Measurements from ENCODE around the gene ZNF470.

Gene ZNF470

DNA sequence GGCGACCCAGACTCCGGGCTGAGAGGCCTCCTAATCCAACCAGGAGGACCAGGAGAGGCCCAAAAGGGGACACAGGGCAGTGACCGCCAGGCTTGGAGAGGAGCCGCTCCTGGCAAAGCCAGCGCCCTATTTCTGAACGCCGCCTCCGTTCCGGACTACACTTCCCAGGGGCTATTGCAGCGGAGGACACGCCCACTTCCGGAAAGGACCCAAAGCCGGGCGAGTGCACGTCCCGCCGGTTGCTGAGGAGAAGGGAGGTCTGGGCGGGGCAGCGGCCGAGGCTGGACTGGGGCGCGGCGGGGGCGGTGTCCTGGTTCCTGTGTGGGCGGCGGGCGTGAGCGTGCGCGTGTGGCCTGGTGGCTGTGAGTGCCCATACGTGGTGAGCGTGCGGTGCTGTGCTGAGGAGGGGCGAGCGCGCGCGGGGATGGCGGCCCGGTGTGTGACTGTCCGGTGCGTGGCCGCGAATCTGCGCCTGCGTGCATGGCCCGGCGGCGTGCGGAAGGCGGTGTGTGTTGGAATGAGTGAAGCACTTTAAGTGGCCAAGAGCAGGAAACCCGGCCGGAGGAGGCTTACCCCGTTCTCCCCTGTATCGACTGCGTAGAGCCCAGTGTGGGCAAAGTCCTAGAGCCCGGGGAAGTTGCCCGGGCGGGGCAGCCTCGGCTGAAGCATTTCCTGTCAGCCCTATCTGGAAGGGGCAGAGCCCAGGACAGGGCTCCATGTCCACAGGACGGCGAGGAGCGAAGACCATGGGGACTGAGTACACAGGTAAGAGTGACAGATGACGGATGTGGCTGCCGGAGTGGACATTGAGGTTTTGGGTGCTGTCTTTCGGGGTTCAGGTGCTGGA is at the start of gene ZNF470:
TSS of gene ZNF470 (plus strand) at position 195 of the 847 bp plus-strand sequence. CDS start 2,844 bp downstream, outside the sequence.
- DNase-seq (ENCODE audit: low read depth in 3 of 3, low spot score in 1 of 3) = peak; percentile 64 to 73 (median 70)

DNA sequence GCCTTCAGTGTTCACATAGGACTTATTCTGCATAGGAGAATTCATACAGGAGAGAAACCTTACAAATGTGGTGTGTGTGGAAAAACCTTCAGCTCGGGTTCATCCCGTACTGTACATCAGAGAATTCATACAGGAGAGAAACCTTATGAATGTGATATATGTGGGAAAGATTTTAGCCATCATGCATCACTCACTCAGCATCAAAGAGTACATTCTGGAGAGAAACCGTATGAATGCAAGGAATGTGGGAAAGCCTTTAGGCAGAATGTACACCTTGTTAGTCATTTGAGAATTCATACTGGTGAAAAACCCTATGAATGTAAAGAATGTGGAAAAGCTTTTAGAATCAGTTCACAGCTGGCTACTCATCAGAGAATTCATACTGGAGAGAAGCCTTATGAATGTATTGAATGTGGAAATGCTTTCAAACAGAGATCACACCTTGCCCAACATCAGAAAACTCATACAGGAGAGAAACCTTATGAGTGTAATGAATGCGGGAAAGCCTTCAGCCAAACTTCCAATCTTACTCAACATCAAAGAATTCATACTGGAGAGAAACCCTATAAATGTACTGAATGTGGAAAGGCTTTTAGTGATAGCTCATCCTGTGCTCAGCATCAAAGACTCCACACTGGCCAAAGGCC is 41.9 kb upstream of the ZNF470 start:
- no peak for DNase-seq (ENCODE audit: low read depth in 3 of 3, low spot score in 1 of 3)

DNA sequence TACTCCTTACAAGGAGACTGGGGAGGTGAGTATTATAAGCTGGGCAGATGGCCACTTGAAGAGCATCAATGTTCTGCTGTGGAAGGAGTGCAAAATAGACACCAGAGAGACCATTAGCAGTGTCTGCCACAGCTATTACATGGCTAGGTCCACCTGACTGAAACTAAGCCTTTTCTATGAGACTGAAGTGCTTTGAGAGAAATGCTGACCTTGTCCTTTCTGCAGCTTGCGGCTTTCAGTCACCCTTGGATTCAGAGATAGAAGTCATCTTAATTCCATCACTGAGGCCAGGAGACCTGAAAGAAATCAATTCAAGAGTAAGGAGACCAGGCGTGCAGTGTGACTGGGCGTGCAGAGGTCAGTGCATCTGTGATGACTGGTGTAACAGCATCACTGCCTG is 29.8 kb upstream of the ZNF470 start:
- no peak for DNase-seq (ENCODE audit: low read depth in 3 of 3, low spot score in 1 of 3)

DNA sequence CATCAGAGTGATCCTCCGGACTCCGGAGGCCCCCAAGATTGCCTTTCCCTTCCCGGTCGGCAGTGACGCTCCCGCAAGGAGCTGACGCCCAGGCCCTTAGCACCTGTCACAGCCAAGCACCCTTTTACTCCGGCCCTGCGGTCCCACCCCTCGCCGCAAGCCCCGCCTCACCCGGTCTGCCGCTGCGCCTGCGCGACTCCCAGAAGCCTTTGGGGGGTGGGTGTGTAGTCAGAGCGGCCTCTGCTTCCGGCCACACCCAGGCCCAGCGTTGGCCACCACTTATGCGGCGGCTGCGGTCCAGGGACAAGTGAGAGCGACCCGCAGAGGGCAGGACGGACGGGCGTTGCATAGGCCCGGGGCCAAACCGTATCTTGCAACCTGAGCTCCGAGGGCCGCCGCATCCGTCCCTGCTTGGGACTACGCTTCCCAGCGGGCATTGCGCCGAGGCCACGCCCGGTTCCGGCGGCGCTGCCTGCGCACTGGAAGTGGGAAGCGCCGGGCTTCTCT is 29.0 kb upstream of the ZNF470 start:
- DNase-seq (ENCODE audit: low read depth in 3 of 3, low spot score in 1 of 3) = peak; percentile 74 to 83 (median 77)

DNA sequence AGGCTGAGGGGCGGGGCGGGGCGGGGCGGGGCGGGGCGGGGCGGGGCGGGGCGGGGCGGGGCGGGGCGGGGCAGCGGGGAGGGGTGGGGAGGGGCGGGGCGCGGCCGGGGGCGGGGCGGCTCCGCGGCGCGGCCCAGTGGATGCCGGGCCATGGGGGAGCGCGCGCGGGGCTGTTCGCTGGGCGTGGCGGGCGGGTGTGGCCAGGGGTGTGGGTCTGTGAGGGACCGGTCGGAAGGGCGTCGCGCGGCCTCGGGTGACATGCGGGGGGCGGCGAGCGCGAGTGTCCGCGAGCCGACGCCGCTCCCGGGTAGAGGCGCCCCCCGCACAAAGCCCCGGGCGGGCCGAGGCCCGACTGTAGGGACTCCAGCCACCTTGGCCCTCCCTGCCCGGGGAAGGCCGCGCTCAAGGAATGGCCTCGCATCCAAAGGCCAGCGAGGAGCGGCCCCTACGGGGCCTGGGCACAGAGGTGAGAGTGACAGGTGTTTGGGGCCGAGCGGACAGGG is 28.5 kb upstream of the ZNF470 start, which contains the start of gene ZFP28:
TSS of gene ZFP28 (plus strand) at position 188 of the 503 bp plus-strand sequence. CDS start at position 259, 71 bp downstream.
- DNase-seq (ENCODE audit: low read depth in 3 of 3, low spot score in 1 of 3) = no peak

DNA sequence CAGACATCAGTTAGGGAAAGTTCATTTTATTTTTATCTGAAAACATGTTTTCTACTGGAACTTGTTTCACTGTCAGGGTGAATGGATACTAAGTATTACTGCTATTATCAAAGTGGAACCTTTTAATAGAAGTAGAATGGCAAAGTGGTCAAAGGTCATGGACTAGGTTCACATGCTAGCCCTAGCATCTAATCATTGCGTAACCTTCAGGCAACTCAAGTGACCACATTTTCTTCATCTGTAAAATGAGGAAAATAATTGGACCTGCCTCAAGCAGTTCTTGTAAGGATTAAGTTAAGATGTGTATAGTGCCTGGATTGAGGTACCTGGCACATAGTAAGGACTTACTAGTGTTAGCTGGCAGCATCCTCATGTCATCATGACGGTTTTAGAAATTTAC is 23.5 kb upstream of the ZNF470 start:
- DNase-seq (ENCODE audit: low read depth in 3 of 3, low spot score in 1 of 3) = no peak

DNA sequence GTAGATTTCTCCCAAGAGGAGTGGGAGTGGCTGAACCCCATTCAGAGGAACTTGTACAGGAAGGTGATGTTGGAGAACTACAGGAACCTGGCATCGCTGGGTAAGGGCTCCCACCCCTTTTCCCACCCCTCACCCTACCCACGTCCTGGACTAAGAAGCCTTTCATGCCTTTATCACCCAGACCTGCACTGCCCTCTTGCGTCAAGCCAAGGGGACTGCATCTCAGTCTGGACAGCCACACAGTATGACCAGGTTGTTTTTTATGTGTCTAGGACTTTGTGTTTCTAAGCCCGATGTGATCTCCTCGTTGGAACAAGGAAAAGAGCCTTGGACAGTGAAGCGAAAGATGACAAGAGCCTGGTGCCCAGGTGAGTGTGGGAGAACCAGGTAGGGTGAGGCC is 19.7 kb upstream of the ZNF470 start:
- DNase-seq (ENCODE audit: low read depth in 3 of 3, low spot score in 1 of 3) = no peak

DNA sequence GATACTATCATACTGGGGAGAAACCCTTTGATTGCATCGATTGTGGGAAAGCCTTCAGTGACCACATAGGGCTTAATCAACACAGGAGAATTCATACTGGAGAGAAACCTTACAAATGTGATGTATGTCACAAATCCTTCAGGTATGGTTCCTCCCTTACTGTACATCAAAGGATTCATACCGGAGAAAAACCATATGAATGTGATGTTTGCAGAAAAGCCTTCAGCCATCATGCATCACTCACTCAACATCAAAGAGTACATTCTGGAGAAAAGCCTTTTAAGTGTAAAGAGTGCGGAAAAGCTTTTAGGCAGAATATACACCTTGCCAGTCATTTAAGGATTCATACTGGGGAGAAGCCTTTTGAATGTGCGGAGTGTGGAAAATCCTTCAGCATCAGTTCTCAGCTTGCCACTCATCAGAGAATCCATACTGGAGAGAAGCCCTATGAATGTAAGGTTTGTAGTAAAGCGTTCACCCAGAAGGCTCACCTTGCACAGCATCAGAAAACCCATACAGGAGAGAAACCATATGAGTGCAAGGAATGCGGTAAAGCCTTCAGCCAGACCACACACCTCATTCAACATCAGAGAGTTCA is 12.9 kb upstream of the ZNF470 start:
- no peak for DNase-seq (ENCODE audit: low read depth in 3 of 3, low spot score in 1 of 3)

DNA sequence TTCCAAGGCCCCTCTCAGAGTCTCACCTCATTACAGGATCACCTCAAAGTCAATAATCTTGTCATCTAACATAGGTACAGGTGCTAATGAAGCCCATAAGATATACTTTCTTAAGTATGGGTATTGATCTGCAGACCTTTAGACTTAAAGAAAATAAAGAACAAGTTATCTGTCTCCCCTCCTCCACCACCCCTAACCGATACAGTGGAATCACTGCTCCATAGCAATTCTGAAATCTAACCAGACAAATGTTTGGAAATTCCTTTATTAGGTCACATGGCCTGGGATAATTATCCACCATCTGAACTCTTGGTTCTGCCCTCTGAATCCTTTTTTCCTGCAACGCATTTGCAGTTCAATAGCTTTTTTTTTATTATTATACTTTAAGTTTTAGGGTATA is 4.5 kb upstream of the ZNF470 start:
- DNase-seq (ENCODE audit: low read depth in 3 of 3, low spot score in 1 of 3) = no peak

DNA sequence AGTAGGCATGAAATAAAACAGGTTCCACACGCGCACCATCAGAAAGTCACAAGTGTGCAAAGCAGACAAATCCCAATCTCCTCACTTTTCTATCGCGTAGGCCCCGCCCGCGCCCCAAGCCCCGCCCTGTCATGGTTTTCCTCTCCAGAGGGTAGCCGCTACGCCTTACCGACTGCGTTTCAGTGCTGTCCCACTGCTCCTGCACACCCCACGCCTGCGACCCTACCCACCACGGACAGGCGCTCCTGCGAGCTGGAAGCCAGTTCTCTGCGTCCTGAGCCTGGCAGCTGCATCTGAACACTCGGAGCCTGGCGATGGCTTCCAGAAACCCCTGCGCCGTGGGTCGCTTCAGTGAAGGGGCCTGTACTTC is 379 bp upstream of the ZNF470 start:
- DNase-seq (ENCODE audit: low read depth in 3 of 3, low spot score in 1 of 3) = peak in 1 of 3 donors; percentile 24

DNA sequence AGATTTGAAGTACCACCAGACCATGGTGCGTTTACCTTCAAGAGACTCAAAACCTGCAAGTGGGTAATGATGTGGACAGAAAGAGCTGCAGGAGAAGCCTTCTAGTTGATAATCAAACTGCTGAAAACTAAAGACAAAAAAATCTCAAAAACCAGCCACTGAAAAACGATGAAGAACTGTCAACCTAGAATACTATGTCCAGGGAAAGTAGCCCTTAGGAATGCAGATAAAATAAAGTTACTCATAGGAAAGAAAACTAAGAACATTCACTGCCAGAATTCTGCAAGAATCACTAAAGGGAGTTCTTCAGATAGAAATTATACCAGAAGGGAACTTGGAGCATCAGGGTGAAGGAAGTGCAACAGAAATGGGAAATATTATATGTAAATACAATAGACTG is 5.3 kb downstream of the ZNF470 start:
- no peak for DNase-seq (ENCODE audit: low read depth in 3 of 3, low spot score in 1 of 3)

DNA sequence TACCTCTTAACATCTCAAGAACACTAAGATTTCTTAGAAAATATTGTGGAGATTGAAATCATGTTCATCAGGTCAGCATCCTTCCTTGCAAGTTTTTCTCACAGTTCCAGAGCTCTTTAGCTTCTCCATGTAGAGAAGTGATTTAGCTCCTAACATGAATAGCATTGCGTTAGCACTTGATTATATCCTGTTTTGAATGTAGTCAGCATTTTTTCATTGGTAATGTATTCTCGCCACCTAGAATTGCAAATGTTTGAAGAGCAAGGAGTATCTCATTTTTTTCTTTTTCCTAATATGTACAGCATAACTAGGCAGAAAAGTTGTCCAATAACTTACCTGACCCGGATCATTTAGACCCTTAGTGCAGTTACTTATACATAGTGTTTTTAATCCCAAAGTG is 6.6 kb downstream of the ZNF470 start:
- no peak for DNase-seq (ENCODE audit: low read depth in 3 of 3, low spot score in 1 of 3)

DNA sequence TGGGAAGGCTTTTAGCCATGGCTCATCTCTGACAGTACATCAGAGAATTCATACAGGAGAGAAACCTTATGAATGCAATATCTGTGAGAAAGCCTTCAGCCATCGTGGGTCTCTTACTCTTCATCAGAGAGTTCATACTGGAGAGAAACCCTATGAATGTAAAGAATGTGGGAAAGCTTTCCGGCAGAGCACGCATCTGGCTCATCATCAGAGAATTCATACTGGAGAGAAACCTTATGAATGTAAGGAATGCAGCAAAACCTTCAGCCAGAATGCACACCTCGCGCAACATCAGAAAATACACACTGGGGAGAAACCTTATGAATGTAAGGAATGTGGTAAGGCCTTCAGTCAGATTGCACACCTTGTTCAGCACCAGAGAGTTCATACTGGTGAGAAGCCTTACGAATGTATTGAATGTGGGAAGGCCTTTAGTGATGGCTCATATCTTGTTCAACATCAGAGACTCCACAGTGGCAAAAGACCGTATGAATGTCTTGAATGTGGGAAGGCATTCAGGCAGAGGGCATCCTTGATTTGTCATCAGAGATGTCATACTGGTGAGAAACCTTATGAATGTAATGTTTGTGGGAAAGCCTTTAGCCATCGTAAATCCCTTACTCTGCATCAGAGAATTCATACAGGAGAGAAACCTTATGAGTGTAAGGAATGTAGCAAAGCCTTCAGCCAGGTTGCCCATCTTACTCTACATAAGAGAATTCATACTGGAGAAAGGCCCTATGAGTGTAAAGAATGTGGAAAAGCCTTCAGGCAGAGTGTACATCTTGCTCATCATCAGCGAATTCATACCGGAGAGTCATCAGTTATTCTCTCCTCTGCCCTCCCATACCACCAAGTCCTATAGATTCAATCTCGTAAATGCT is 10.7 kb downstream of the ZNF470 start:
- DNase-seq (ENCODE audit: low read depth in 3 of 3, low spot score in 1 of 3) = no peak

DNA sequence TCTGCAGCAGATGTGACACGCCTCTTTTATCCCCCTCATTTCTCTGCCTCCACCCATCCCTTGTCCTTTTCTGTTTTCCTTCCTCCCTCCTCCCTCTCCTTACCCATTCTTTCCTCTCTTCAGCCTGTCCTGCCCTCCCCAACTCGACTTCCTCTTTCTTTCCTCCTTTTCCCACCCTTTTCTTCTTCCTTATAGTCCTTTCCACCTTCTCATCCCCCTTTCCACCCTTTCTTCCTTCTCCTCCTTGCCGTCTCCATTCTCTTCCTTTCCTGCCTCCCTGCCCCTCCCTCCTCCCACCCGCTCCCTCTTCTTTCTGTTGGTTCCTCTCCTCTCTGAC is 27.1 kb downstream of the ZNF470 start:
- DNase-seq (ENCODE audit: low read depth in 3 of 3, low spot score in 1 of 3) = no peak

DNA sequence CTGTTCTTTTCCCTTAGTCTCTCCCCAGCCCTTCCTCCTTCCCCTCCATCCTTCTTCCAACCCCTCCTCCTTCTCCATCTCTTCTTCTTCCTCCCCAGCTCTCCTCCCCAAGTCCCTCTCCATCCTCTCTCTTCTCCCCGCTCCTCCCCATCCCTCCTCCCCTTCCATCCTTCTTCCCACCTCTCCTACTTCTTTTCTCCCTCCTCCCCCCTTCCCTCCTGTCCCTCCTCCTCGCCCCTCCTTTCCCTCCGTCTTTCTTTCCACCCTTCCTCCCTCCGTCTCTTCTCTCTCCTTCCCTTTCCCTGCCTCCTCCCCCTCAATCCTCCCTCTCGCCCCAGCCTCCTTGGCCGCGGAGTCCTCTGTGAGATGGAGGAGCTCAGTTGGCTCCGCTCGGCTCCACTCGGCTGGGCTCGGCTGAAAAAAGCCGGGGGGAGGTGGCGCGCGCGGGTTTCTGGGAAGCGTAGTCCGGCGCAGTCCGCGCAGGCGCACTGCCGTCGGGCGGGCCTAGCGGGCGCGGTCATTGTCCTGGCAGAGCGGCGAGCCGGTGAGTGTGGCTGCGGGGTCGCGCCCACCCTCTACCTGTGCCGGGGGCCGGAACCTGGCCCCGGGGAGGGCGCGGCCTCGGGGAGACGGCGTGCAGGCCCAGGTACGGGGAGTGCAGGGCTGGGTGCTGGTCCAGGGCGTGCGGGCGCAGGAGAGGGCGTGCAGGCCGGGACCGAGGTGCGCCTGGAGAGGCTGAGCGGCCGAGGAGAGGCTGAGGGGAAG is 27.7 kb downstream of the ZNF470 start, which contains the start of gene ZNF71:
TSS of gene ZNF71 (plus strand) at position 520 of the 765 bp plus-strand sequence. CDS start 6,257 bp downstream, outside the sequence.
- peak; percentile 54 to 78 (median 67) for DNase-seq (ENCODE audit: low read depth in 3 of 3, low spot score in 1 of 3)

DNA sequence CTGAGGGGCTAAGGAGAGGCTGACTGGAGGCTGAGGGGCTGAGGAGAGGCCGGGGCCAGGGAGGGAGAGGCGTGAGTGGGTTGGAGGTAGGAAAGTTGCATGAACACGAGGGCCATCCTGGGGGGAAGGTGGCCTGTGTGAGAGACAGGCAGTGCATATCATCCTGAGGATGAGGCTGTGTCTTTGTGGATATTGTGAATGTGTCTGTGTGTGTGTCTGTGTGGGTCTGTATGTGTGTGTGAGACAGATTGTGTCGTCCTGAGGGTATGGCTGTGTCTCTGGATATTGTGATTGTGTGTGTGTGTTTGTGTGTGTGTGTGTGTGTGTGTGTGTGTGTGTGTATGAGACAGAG is 28.3 kb downstream of the ZNF470 start:
- no peak for DNase-seq (ENCODE audit: low read depth in 3 of 3, low spot score in 1 of 3)

DNA sequence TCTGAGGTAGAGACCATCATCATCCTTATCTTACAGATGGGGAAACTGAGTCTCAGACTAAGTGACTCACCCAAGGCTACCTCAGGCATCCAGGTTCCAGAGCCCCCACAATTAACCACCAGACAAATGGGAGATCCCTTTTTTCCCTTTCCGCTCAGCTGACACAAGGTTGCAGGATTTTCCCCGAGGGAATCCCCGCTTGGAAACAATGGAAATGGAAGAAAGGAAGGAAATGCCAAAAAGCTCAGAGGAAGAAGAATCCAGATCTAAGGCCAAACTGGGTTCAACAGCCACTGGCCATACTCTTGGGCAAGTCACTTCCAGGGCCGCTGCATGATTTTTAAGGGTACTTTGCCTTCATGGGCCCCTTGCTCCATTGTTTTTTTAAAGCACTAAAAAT is 29.4 kb downstream of the ZNF470 start:
- no peak for DNase-seq (ENCODE audit: low read depth in 3 of 3, low spot score in 1 of 3)

DNA sequence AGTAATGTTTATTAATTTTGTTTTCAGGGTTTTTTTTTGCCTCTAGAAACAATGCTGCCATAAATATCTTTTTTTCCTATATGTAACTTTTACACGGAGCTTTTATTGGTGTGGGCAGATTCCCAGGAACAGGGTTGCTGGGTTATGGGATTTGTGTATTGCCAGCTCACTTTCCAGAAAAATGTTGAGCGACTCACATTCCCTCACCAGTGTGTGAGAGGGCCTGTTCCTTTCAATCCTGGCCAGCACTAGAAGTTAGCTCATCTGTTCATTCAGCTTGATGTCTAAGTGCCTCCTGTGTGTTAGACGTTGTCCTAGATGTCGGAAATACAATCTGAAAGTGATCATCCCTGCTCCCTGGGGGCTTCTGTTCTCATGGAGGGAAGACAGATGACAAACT is 30.4 kb downstream of the ZNF470 start:
- no peak for DNase-seq (ENCODE audit: low read depth in 3 of 3, low spot score in 1 of 3)

DNA sequence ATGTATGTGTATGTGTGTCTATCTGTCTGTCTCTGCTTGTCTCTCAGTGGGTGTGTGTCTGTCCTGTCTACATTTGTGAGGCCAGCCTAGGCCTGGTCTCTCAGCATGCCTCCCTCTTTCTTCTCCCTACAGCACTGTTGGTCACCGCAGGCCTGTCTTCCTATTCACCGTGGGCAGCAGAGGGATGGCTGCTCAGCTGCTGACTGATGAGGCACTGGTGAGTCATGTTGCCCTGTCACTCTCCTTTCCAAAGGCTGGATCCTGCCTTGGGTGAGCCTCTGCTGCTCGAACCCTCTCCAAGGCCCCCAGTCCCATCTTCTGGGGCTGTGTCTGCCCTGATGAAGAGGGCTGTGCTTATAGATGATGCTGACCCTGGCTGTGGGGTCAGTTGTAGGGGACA is 34.1 kb downstream of the ZNF470 start:
- DNase-seq (ENCODE audit: low read depth in 3 of 3, low spot score in 1 of 3) = no peak

DNA sequence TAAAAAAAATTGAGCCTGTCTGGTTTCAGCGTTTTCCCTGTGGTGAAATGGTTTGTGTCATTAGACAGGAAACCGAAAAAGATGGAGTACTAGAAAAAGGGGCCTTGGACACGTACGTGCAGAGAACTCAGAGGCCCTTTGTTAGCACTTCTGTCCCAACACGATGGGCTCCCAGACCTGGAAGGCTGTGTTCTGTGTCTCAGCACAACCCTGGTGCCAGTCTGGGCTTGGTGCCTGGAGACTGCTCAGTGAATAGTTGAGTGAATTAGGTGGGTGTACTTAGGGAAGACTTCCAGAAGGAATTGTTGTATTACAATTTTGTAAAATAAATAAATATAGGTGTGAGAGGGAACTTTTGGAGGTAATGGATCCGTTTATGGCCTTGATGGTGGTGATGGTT is 36.6 kb downstream of the ZNF470 start:
- DNase-seq (ENCODE audit: low read depth in 3 of 3, low spot score in 1 of 3) = no peak
